Osteoblast (primary cell): ENCODE results near the gene CLDN15. TPM values are rescaled to one million over a fixed set of nuclear protein-coding genes. Genes with fewer than 3 reads are reported as not detected.
A peak's percentile ranks its signal among the peaks of the same experiment; 100 is the strongest.

ENCODE experiments used
- DNase-seq: peaks from one replicate; pipeline ENCODE4 v3.0.0; 2011; ENCODE audit warnings: low spot score, mixed read lengths; ENCODE audit not compliant: insufficient read length; ENCODE audit errors: missing footprints
- H2AFZ ChIP-seq: 2 replicates; pipeline ENCODE4 v1.6.0; 2011; ENCODE audit warnings: mild to moderate bottlenecking, low read length
- H3K27ac ChIP-seq: 2 replicates; pipeline ENCODE4 v1.5.1; 2011; ENCODE audit warnings: mild to moderate bottlenecking, low read depth, low read length, moderate library complexity
- H3K27me3 ChIP-seq: 2 replicates; pipeline ENCODE4 v1.6.0; 2012; ENCODE audit warnings: mild to moderate bottlenecking, control low read depth, inconsistent platforms, low read length, moderate library complexity; ENCODE audit not compliant: insufficient read depth
- H3K36me3 ChIP-seq: 2 replicates; pipeline ENCODE4 v1.5.1; 2011; ENCODE audit warnings: mild to moderate bottlenecking, low read length, control low read depth, moderate library complexity; ENCODE audit not compliant: insufficient read depth
- H3K4me1 ChIP-seq: 2 replicates; pipeline ENCODE4 v1.5.1; 2011; ENCODE audit warnings: mild to moderate bottlenecking, low read length, control low read depth, moderate library complexity; ENCODE audit not compliant: insufficient read depth
- H3K4me2 ChIP-seq: 2 replicates; pipeline ENCODE4 v1.6.0; 2011; ENCODE audit warnings: mild to moderate bottlenecking, low read length; ENCODE audit not compliant: insufficient read depth
- H3K4me3 ChIP-seq: fragments of 200-600 bp; sonication (generic); 3 replicates; pipeline ENCODE4 v1.5.1; 2012; ENCODE audit warnings: mild to moderate bottlenecking, low read length, inconsistent platforms; ENCODE audit not compliant: insufficient read depth
- H3K79me2 ChIP-seq: 2 replicates; pipeline ENCODE4 v1.6.0; 2012; ENCODE audit warnings: mild to moderate bottlenecking, low read length, control low read depth, inconsistent platforms; ENCODE audit not compliant: insufficient read depth
- H3K9me3 ChIP-seq: 2 replicates; pipeline ENCODE4 v1.5.1; 2011; ENCODE audit warnings: low read depth, low read length, control low read depth
- H4K20me1 ChIP-seq: 2 replicates; pipeline ENCODE4 v1.6.0; 2012; ENCODE audit warnings: mild to moderate bottlenecking, low read length, control low read depth; ENCODE audit not compliant: insufficient read depth
- total RNA-seq: library from RNA; depleted of rRNA; stranded (reverse); fragments of >200 nt; gene quantifications from 2 replicates; pipeline ENCODE4 v1.2.3, GENCODE V29; 2012
- TF ChIP-seq, protein P1 (sequence below): IDR thresholded peaks from 2 replicates; pipeline ENCODE4 v1.5.1; 2011; ENCODE audit warnings: mild to moderate bottlenecking, low read depth, low read length, moderate library complexity; ENCODE audit errors: extremely low read depth

Gene CLDN15
- total RNA-seq, 1 donor: 3.3 TPM

DNA sequence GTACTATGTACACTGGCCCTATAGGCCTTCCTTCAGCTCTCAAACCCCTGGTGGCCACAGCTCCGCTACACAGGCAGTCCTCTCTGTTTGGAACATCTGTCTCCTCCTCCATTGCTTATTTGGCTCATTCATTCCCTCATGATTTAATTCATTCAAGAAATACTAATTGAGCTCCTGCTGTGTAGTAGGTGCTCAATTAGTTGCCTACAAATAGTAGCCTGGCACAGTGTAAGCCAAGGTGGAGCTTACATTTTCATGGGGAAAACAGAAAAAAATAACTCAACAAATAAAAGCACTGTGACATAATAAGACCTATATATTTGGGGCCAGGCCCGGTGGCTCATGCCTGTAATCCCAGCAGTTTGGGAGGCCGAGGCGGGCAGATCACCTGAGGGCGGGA lies 10.7 kb upstream of the CLDN15 start:
- H3K36me3 ChIP-seq: peaks cover 15% of the 10 kb centered on the region
- H3K9me3 ChIP-seq: no peaks in the 10 kb centered on the region
- H3K27ac ChIP-seq: no peak overlapping the region
- peaks cover 71% of the 10 kb centered on the region for H3K79me2 ChIP-seq
- peaks cover 22% of the 10 kb centered on the region for H3K4me1 ChIP-seq
- no peak for DNase-seq
- H3K4me3 ChIP-seq: no peak overlapping the region
- TF ChIP-seq, protein P1, sequence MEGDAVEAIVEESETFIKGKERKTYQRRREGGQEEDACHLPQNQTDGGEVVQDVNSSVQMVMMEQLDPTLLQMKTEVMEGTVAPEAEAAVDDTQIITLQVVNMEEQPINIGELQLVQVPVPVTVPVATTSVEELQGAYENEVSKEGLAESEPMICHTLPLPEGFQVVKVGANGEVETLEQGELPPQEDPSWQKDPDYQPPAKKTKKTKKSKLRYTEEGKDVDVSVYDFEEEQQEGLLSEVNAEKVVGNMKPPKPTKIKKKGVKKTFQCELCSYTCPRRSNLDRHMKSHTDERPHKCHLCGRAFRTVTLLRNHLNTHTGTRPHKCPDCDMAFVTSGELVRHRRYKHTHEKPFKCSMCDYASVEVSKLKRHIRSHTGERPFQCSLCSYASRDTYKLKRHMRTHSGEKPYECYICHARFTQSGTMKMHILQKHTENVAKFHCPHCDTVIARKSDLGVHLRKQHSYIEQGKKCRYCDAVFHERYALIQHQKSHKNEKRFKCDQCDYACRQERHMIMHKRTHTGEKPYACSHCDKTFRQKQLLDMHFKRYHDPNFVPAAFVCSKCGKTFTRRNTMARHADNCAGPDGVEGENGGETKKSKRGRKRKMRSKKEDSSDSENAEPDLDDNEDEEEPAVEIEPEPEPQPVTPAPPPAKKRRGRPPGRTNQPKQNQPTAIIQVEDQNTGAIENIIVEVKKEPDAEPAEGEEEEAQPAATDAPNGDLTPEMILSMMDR: no peak
- H2AFZ ChIP-seq: no peak overlapping the region
- H4K20me1 ChIP-seq: peaks cover 12% of the 10 kb centered on the region
- no peak overlapping the region for H3K4me2 ChIP-seq
- no peaks in the 10 kb centered on the region for H3K27me3 ChIP-seq

DNA sequence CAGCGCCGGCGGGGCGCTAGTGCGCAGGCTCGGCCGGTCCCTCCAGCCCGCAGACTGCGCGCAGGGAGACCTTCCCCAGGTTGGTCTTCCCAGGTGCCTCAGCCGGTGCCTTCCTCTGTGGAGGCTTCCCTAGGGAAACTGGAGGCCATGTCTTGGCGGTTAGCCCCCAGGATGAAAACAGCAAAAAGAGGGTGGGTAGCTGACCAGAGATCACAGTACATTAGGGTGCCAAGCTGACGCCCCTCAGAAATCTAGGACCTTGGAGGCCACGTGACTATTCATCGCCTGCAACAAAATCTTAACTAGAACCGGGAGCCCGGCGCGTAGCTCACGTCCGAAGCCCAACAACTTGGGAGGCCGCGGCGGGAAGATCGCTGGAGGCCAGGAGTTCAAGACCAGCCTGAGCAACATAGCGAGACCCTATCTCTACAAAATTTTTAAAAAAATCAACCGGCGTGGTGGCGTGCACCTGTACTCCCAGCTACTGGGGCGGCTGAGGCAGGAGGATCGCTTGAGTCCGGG lies 7.6 kb upstream of the CLDN15 start:
- Histone ChIP-seq H3K36me3 (peaks cover 26% of the 10 kb centered on the region), H3K4me3 (peak overlapping the region; percentile 99), H3K27me3 (no peaks in the 10 kb centered on the region), H4K20me1 (peaks cover 19% of the 10 kb centered on the region), H3K9me3 (no peaks in the 10 kb centered on the region), H3K4me1 (peaks cover 12% of the 10 kb centered on the region), H3K79me2 (peaks cover 75% of the 10 kb centered on the region), H3K27ac (peak overlapping the region; percentile 87), H3K4me2 (peak overlapping the region; percentile 99), H2AFZ (peak overlapping the region; percentile 99)
- TF ChIP-seq, protein P1: no peak
- DNase-seq: no peak

DNA sequence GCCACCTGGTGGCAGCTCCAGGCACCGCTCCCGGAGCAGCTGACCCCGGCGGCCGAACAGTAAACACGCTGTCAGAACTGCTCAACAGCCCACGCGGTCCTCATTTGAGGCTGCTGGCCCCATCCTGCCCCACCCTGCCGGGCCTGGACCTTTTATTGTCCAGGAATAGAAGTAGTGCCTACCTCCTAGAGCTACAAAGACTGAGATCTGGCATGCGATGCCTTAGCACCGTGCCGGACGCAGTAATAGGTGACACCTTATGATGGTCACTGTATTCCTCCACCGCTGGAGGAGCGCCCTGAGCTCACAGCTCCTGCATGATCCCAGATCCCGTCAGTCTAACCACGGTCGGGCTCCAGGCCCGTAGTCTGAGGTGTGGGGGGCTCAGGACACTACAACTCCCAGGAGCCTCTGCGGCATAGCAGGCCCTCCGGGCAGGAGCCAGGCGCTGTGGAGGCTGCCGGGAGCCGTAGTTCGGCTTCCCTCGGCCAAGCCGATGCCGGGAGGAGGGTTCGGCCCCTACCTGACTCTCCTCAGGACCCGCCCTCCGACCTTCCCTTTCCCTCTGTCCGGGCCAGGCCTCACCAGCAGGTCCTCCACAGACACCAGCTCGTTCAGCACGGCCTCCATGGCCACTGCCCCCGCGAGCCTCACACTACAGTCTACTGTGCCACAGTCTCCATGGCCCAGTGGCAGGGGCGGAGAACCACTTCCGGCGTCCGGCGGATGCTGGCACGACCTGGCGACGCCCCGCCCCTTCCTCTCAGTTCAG lies 7.0 kb upstream of the CLDN15 start, which contains the start of gene FIS1:
TSS of gene FIS1 (minus strand) at position 707 of the 772 bp plus-strand sequence. CDS start at position 630, 77 bp downstream.
- TF ChIP-seq, protein P1: peak; percentile 80
- peaks cover 12% of the 10 kb centered on the region for H3K4me1 ChIP-seq
- peaks cover 69% of the 10 kb centered on the region for H3K79me2 ChIP-seq
- H3K36me3 ChIP-seq: peaks cover 29% of the 10 kb centered on the region
- peaks cover 19% of the 10 kb centered on the region for H4K20me1 ChIP-seq
- H2AFZ ChIP-seq: peak within 1 kb of the TSS; percentile 99
- H3K4me2 ChIP-seq: peak within 1 kb of the TSS; percentile 99
- H3K4me3 ChIP-seq: peak within 1 kb of the TSS; percentile 99
- no peaks in the 10 kb centered on the region for H3K27me3 ChIP-seq
- peak; percentile 98 for DNase-seq
- no peaks in the 10 kb centered on the region for H3K9me3 ChIP-seq
- H3K27ac ChIP-seq: peak within 1 kb of the TSS; percentile 87

DNA sequence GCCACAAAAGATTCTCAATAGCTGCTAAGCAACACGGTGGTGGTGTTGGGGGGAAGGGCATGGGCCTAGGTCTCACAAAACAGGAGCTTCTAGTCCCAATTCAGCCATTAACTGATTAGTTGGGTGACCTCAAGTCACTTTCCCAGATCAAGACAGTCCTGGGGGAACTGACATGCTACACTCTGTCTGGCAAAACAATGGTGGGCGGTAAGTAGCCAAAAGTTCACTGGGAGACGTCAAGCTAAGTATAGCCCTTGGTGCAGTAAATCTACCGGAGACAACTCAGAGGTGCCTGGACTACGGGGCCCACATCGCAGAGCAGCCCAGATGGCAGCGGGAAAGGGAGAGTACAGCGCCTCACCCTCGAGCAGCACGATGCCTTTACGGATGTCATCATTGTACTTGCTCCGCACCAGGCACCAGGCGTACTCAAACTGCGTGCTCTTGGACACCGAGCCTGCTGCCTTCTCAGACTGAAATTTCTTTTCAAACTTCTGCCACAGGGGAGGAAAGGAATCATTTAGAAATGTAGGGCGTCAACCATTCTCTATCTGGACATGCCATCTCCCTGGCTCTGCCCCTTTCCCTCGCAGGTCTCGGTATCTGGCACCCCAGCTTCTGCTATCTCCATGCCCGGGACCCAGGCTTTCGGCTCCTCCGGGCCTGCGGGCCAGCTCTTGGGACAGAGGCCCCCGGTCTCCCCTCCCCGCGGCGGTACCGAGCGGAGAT lies 6.2 kb upstream of the CLDN15 start:
- Histone ChIP-seq H4K20me1 (peaks cover 19% of the 10 kb centered on the region), H3K27ac (peak overlapping the region; percentile 87), H3K27me3 (no peaks in the 10 kb centered on the region), H3K4me3 (peak overlapping the region; percentile 99), H3K4me2 (peak overlapping the region; percentile 99), H2AFZ (peak overlapping the region; percentile 99), H3K9me3 (no peaks in the 10 kb centered on the region), H3K36me3 (peaks cover 26% of the 10 kb centered on the region), H3K79me2 (peaks cover 62% of the 10 kb centered on the region), H3K4me1 (peaks cover 12% of the 10 kb centered on the region)
- DNase-seq: peak; percentile 8
- TF ChIP-seq, protein P1: no peak
